Thyroid gland (tissue), 4 donors: Measurements from ENCODE around the gene WRAP73. TPM values are rescaled to one million over a fixed set of nuclear protein-coding genes. Genes with fewer than 3 reads are reported as not detected.

Experiments used
- DNase-seq, 2 donors: peaks; one replicate each; pipeline ENCODE4 v3.0.0-alpha.2; 2019
- H3K27ac ChIP-seq, 3 donors: fragments of 200-600 bp; sonication (generic); 1 replicate in 2 of 3; 2 replicates in 1 of 3; pipeline ENCODE4 v1.5.1; 2016 to 2019; ENCODE audit warnings: mild to moderate bottlenecking in 1 of 3, moderate library complexity in 1 of 3
- H3K27me3 ChIP-seq: fragments of 200-600 bp; sonication (generic); one replicate; pipeline ENCODE4 v1.5.1; 2019
- H3K36me3 ChIP-seq, 2 donors: fragments of 200-600 bp; sonication (generic); one replicate each; pipeline ENCODE4 v1.5.1; 2016 to 2019
- H3K4me1 ChIP-seq, 2 donors: fragments of 200-600 bp; sonication (generic); one replicate each; pipeline ENCODE4 v1.5.1; 2017 to 2019
- H3K4me3 ChIP-seq, 3 donors: fragments of 200-600 bp; sonication (generic); replicated peaks in 1 of 3; 1 replicate in 2 of 3; 2 replicates in 1 of 3; pipeline ENCODE4 v1.5.1; 2016; ENCODE audit warnings: mild to moderate bottlenecking in 1 of 3
- H3K9me3 ChIP-seq: fragments of 200-600 bp; sonication (generic); one replicate; pipeline ENCODE4 v1.5.1; 2017
- POLR2A ChIP-seq, 2 donors: fragments of 450-650 bp; IDR thresholded peaks; one replicate each; pipeline ENCODE4 v1.6.1; 2017; ENCODE audit warnings: antibody characterized with exemption in 2 of 2, mild to moderate bottlenecking in 2 of 2, moderate library complexity in 1 of 2
- WGBS, 2 donors: methylation state at CpG; one replicate each; pipeline ENCODE4 v1.1.5; 2017; 5-methylcytosine and 5-hydroxymethylcytosine counted together
- intact Hi-C: fragments of 100-400 bp; cut with DNase I; formaldehyde crosslinking; loops from one replicate; pipeline ENCODE4 v1.15.1; 2023
- total RNA-seq, 4 donors: library from RNA; depleted of rRNA; stranded (reverse); fragments of >200 nt; gene quantifications; one replicate each; pipeline ENCODE4 v1.2.3, GENCODE V29; 2016
- TF ChIP-seq, protein P1 (sequence below), 6 experiments: fragments of 200-600 bp in 3 of 6; fragments of 450-650 bp in 3 of 6; sonication (generic) in 3 of 6; IDR thresholded peaks; one replicate each; pipeline ENCODE4 v1.5.1; 2016 to 2019; ENCODE audit warnings: antibody characterized with exemption in 6 of 6, mild to moderate bottlenecking in 2 of 6, inconsistent platforms in 1 of 6, moderate library complexity in 1 of 6

Gene WRAP73
- total RNA-seq, 4 donors from 2014 or later, result 18.5 to 44.0 (median 21.0) TPM

DNA sequence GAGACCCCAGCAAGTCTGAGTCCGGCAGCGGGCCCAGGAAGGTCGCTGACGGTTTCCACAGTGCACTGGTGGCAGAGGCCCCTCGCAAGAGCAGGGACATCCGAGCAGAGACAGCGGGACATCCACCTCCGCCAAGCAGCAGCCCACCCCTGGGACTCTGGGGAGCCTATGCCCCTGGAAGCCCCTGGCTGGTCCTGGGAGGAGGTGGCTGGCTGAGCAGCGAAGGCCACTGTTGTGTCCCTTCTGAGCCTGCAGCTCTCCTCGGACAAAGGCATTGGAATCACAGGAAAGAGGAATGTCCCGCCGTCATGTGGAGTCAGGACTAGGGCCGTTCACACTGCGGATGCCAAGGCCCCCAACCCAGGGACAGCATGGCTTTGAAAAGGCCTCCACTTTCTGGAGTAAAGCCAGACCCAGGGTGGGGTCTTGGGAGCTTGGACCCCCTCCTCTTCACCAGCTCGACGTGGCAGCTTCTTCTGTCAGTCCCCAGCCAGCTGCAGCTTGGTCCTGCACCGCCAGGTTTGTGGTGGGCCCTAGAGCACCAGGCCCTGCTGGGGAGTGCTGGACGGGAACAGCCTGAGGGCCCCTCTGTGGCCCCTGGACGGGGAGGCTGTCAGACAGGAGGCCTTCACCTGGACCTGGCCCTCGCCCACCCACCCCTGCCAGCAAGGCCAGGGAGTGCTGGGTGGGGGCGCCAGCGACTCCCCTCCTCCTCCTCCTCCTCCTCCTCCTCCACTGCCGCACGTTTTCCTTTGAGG lies 40.0 kb downstream of the WRAP73 start:
- DNase-seq, result no peak
- Histone ChIP-seq H3K9me3 (no peaks in the 10 kb centered on the region), H3K36me3 (no peaks in the 10 kb centered on the region), H3K27me3 (no peaks in the 10 kb centered on the region), H3K27ac (no peak overlapping the region), H3K4me1 (peaks cover 10 to 19% of the 10 kb centered on the region in 2 donors), H3K4me3 (no peak overlapping the region)
- intact Hi-C loops, result no loop called here
- WGBS, 2 donors, result 50 to 80% methylated on average over 13 to 19 of the region's 24 CpGs
- TF ChIP-seq, protein P1, sequence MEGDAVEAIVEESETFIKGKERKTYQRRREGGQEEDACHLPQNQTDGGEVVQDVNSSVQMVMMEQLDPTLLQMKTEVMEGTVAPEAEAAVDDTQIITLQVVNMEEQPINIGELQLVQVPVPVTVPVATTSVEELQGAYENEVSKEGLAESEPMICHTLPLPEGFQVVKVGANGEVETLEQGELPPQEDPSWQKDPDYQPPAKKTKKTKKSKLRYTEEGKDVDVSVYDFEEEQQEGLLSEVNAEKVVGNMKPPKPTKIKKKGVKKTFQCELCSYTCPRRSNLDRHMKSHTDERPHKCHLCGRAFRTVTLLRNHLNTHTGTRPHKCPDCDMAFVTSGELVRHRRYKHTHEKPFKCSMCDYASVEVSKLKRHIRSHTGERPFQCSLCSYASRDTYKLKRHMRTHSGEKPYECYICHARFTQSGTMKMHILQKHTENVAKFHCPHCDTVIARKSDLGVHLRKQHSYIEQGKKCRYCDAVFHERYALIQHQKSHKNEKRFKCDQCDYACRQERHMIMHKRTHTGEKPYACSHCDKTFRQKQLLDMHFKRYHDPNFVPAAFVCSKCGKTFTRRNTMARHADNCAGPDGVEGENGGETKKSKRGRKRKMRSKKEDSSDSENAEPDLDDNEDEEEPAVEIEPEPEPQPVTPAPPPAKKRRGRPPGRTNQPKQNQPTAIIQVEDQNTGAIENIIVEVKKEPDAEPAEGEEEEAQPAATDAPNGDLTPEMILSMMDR (IDR thresholded peaks at IDR 0.05), result no peak
- no peak for TF ChIP-seq POLR2A (IDR thresholded peaks at IDR 0.05)

DNA sequence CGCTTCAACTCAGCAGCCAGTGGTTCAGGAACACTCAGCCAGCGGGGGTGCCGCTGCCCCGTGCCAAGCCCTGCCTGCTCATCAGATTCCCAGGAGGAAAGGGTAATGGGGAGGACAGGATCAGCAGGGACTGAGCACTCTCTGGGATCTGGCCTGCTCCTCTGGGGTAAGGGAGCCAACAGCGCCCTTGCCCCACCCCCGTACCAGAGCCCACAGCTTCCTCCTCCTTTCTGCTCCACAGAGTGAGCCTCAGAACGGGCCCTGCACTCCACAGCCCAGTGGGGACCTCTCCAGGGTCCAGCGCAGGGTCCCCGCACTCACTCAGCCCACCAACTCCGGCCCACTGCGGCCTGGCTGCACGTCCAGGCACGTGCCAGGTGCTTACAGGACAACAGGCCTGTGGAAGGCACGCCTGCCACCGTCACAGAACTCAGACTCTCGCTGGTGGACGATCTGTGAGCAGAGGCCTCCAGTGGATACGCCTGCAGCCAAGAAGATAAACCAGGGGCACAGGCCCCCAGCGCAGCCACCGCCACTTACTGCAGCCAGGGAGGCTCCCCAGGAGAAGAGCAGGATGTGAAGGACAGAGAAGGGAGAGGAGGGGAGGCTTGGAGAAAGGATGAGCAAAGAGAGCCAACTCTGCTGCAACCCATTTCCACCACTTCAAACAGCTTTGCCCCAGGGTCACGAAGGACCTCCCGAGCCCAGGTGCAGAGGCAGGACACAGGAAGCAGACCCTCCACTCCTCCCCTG lies 40.7 kb downstream of the WRAP73 start:
- no peak for TF ChIP-seq POLR2A (IDR thresholded peaks at IDR 0.05)
- TF ChIP-seq, protein P1 (IDR thresholded peaks at IDR 0.05), result no peak
- DNase-seq, result no peak
- intact Hi-C loops, result no loop called here
- 71 to 80% methylated on average over 18 to 21 of the region's 22 CpGs for WGBS, 2 donors
- H3K27ac ChIP-seq, result no peak overlapping the region
- H3K9me3 ChIP-seq, result no peaks in the 10 kb centered on the region
- no peaks in the 10 kb centered on the region for H3K27me3 ChIP-seq
- H3K36me3 ChIP-seq, result no peaks in the 10 kb centered on the region
- H3K4me3 ChIP-seq, result no peak overlapping the region
- peaks cover 10 to 19% of the 10 kb centered on the region in 2 donors for H3K4me1 ChIP-seq

DNA sequence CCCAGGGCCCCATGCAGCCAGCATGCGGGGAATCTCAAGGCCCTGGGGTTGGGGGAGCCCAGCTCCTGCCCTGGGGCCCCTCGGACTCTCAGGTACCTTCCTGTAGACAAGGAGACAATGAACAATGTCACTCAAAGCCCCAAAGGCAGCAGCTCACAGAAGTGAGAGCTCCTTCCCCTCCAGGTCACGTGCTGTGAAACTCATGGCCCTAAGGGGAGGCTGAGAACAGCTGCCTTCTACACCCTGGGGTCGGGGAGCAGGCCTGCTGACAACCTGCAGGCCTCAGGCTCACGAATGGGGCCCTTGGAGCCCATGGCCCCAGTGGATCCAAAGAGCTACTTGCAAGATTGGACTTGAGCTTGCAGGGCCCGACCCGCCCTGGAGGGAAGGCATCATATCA lies 41.7 kb downstream of the WRAP73 start:
- DNase-seq, result no peak
- no peaks in the 10 kb centered on the region for H3K36me3 ChIP-seq
- H3K4me3 ChIP-seq, result no peak overlapping the region
- no peak for TF ChIP-seq POLR2A (IDR thresholded peaks at IDR 0.05)
- TF ChIP-seq, protein P1 (IDR thresholded peaks at IDR 0.05), result no peak
- peaks cover 10 to 19% of the 10 kb centered on the region in 2 donors for H3K4me1 ChIP-seq
- no peak overlapping the region for H3K27ac ChIP-seq
- no peaks in the 10 kb centered on the region for H3K27me3 ChIP-seq
- intact Hi-C loops, result no loop called here
- WGBS, 2 donors, result 86 to 92% methylated on average over 3 to 7 of the region's 7 CpGs
- no peaks in the 10 kb centered on the region for H3K9me3 ChIP-seq

DNA sequence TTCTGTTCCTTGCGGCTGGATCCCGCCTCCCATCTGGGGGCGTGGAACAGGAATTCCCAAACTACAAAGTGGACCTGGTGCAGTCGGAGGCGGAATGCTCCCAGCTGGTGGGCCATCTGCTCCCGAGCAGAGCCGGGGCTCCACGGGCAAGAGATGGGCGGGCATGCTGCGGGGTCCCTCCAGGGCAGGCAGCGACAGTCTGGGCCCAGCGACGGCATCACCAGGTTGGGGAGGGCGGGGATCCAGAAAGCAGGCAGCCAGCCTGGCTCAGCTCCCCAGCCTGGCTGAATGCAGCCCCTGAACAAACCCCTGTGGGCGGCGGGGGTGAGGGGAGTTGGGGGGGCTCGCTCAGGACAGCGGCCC lies 42.2 kb downstream of the WRAP73 start:
- TF ChIP-seq, protein P1 (IDR thresholded peaks at IDR 0.05), result no peak
- TF ChIP-seq POLR2A (IDR thresholded peaks at IDR 0.05), result no peak

More for the DNA sequence above, 42.2 kb downstream of the WRAP73 start:
- DNase-seq, result no peak
- Histone ChIP-seq H3K9me3 (no peaks in the 10 kb centered on the region), H3K27ac (no peak overlapping the region), H3K4me3 (no peak overlapping the region), H3K27me3 (no peaks in the 10 kb centered on the region), H3K4me1 (peaks cover 10 to 19% of the 10 kb centered on the region in 2 donors), H3K36me3 (no peaks in the 10 kb centered on the region)
- intact Hi-C loops, result no loop called here
- 96 to 97% methylated on average over 13 to 17 of the region's 18 CpGs for WGBS, 2 donors
